SK-N-SH treated with all-trans-retinoic acid at 6 μM for 48 hours (cell line): ENCODE data around the gene ZNF681.

Experiments used
- CSDC2 ChIP-seq: fragments of 250-450 bp; sonication (Bioruptor Pico); IDR thresholded peaks from 2 replicates; pipeline ENCODE4 v1.5.0; 2020; ENCODE audit warnings: mild to moderate bottlenecking, moderate library complexity
- PPARA ChIP-seq: fragments of 250-450 bp; sonication (Bioruptor Pico); IDR thresholded peaks from 2 replicates; pipeline ENCODE4 v1.5.0; 2020; ENCODE audit warnings: mild to moderate bottlenecking, borderline replicate concordance
- ZC3H10 ChIP-seq: fragments of 250-450 bp; sonication (Bioruptor Pico); IDR thresholded peaks from 2 replicates; pipeline ENCODE4 v1.5.1; 2021; ENCODE audit warnings: mild to moderate bottlenecking, moderate library complexity

GRCh38 chr19:23770672-23771250, 12.1 kb upstream of the ZNF681 start:
- TF ChIP-seq ZC3H10 (CRISPR knock-in tag), result no peak
- no peak for TF ChIP-seq PPARA (CRISPR knock-in tag)
- no peak for TF ChIP-seq CSDC2
